SK-N-SH treated with all-trans-retinoic acid at 6 μM for 48 hours (cell line): ENCODE measurements around the gene NME7.

Experiments used
- ATAC-seq: fragments of 200-7000 bp; cut with Tn5 transposase; 3 replicates; pipeline ENCODE4 v1.9.1; 2020; ENCODE audit warnings: mild to moderate bottlenecking, moderate library complexity
- ARNTL ChIP-seq: fragments of 450-650 bp; formaldehyde crosslinking; IDR thresholded peaks from 2 replicates; pipeline ENCODE4 v1.5.0; 2020; ENCODE audit warnings: low read depth, mild to moderate bottlenecking, moderate library complexity, borderline replicate concordance
- BACH2 ChIP-seq: fragments of 250-450 bp; sonication (Bioruptor Pico); IDR thresholded peaks from 2 replicates; pipeline ENCODE4 v1.9.0; 2021; ENCODE audit warnings: mild to moderate bottlenecking, borderline replicate concordance
- CREB5 ChIP-seq: fragments of 250-450 bp; sonication (Bioruptor Pico); IDR thresholded peaks from 2 replicates; pipeline ENCODE4 v1.5.1; 2020; ENCODE audit warnings: low read depth, mild to moderate bottlenecking, moderate library complexity
- CSDC2 ChIP-seq: fragments of 250-450 bp; sonication (Bioruptor Pico); IDR thresholded peaks from 2 replicates; pipeline ENCODE4 v1.5.0; 2020; ENCODE audit warnings: mild to moderate bottlenecking, moderate library complexity
- CSRNP3 ChIP-seq: fragments of 250-450 bp; sonication (Bioruptor Pico); IDR thresholded peaks from 2 replicates; pipeline ENCODE4 v1.5.1; 2021; ENCODE audit warnings: mild to moderate bottlenecking, moderate library complexity
- ESRRG ChIP-seq: fragments of 250-450 bp; sonication (Bioruptor Pico); IDR thresholded peaks from 2 replicates; pipeline ENCODE4 v1.6.1; 2021; ENCODE audit warnings: mild to moderate bottlenecking
- GLIS3 ChIP-seq: fragments of 250-450 bp; sonication (Bioruptor Pico); IDR thresholded peaks from 2 replicates; pipeline ENCODE4 v1.5.0; 2020; ENCODE audit warnings: mild to moderate bottlenecking, moderate library complexity
- ISL1 ChIP-seq: fragments of 250-450 bp; sonication (Bioruptor Pico); IDR thresholded peaks from 2 replicates; pipeline ENCODE4 v2.1.2; 2022; ENCODE audit warnings: mild to moderate bottlenecking, moderate library complexity
- OSR1 ChIP-seq: fragments of 250-450 bp; sonication (Bioruptor Pico); IDR thresholded peaks from 2 replicates; pipeline ENCODE4 v1.8.0; 2022; ENCODE audit warnings: moderate library complexity, mild to moderate bottlenecking, inconsistent platforms
- PATZ1 ChIP-seq: fragments of 250-450 bp; sonication (Bioruptor Pico); IDR thresholded peaks from 2 replicates; pipeline ENCODE4 v1.8.0; 2020; ENCODE audit warnings: mild to moderate bottlenecking, moderate library complexity, borderline replicate concordance
- POU6F1 ChIP-seq: fragments of 250-450 bp; sonication (Bioruptor Pico); IDR thresholded peaks from 2 replicates; pipeline ENCODE4 v1.8.0; 2021; ENCODE audit warnings: low read depth, mild to moderate bottlenecking, moderate library complexity, borderline replicate concordance
- PPARA ChIP-seq: fragments of 250-450 bp; sonication (Bioruptor Pico); IDR thresholded peaks from 2 replicates; pipeline ENCODE4 v1.5.0; 2020; ENCODE audit warnings: mild to moderate bottlenecking, borderline replicate concordance
- RARB ChIP-seq: fragments of 250-450 bp; sonication (Bioruptor Pico); IDR thresholded peaks from 2 replicates; pipeline ENCODE4 v1.8.0; 2021; ENCODE audit warnings: mild to moderate bottlenecking, moderate library complexity
- SNAI2 ChIP-seq: fragments of 250-450 bp; sonication (Bioruptor Pico); IDR thresholded peaks from 2 replicates; pipeline ENCODE4 v1.5.0; 2020; ENCODE audit warnings: mild to moderate bottlenecking, moderate library complexity
- TCF4 ChIP-seq: fragments of 250-450 bp; sonication (Bioruptor Pico); IDR thresholded peaks from 2 replicates; pipeline ENCODE4 v1.8.0; 2021; ENCODE audit warnings: mild to moderate bottlenecking, moderate library complexity, borderline replicate concordance
- TOX ChIP-seq: fragments of 250-450 bp; sonication (Bioruptor Pico); IDR thresholded peaks from 2 replicates; pipeline ENCODE4 v1.8.0; 2021; ENCODE audit warnings: mild to moderate bottlenecking, moderate library complexity, borderline replicate concordance
- TSHZ2 ChIP-seq: fragments of 250-450 bp; sonication (Bioruptor Pico); IDR thresholded peaks from 2 replicates; pipeline ENCODE4 v1.5.0; 2020; ENCODE audit warnings: mild to moderate bottlenecking, moderate library complexity
- ZC3H10 ChIP-seq: fragments of 250-450 bp; sonication (Bioruptor Pico); IDR thresholded peaks from 2 replicates; pipeline ENCODE4 v1.5.1; 2021; ENCODE audit warnings: mild to moderate bottlenecking, moderate library complexity
- ZFP3 ChIP-seq: fragments of 250-450 bp; sonication (Bioruptor Pico); IDR thresholded peaks from 2 replicates; pipeline ENCODE4 v1.5.0; 2020; ENCODE audit warnings: mild to moderate bottlenecking, moderate library complexity
- ZFP30 ChIP-seq: fragments of 450-650 bp; formaldehyde crosslinking; IDR thresholded peaks from 2 replicates; pipeline ENCODE4 v1.5.0; 2022; ENCODE audit warnings: mild to moderate bottlenecking, moderate library complexity
- ZNF565 ChIP-seq: fragments of 450-650 bp; formaldehyde crosslinking; conservative IDR thresholded peaks from 2 replicates; pipeline ENCODE4 v1.5.0; 2020; ENCODE audit warnings: low read depth, mild to moderate bottlenecking, moderate library complexity
- ZNF70 ChIP-seq: fragments of 450-650 bp; formaldehyde crosslinking; IDR thresholded peaks from 2 replicates; pipeline ENCODE4 v1.5.0; 2020; ENCODE audit warnings: mild to moderate bottlenecking, moderate library complexity
- ZNF8 ChIP-seq: fragments of 450-650 bp; formaldehyde crosslinking; IDR thresholded peaks from 2 replicates; pipeline ENCODE4 v1.5.0; 2020; ENCODE audit warnings: mild to moderate bottlenecking, moderate library complexity

NME7 gene

GRCh38 chr1:169212088-169212487 lies 155.5 kb downstream of the NME7 start:
- no peak for ATAC-seq
- no peak for TF ChIP-seq OSR1 (CRISPR knock-in tag)
- no peak for TF ChIP-seq BACH2 (CRISPR knock-in tag)

GRCh38 chr1:169207797-169208520 lies 159.6 kb downstream of the NME7 start:
- ATAC-seq = peak; percentile 88
- no peak for TF ChIP-seq ZNF70 (CRISPR knock-in tag)
- peak; percentile 98 for TF ChIP-seq ISL1 (CRISPR knock-in tag)
- no peak for TF ChIP-seq ZNF565 (CRISPR knock-in tag)
- peak; percentile 64 for TF ChIP-seq TOX
- TF ChIP-seq ZFP30 (CRISPR knock-in tag) = no peak
- TF ChIP-seq RARB (CRISPR knock-in tag) = peak; percentile 83; the same call in 1 of the 2 replicates
- TF ChIP-seq PPARA = no peak
- TF ChIP-seq ESRRG = no peak
- no peak for TF ChIP-seq ARNTL (CRISPR knock-in tag)
- TF ChIP-seq TSHZ2 (CRISPR knock-in tag) = no peak; the same call in 1 of the 2 replicates
- no peak for TF ChIP-seq GLIS3
- no peak; the same call in 1 of the 2 replicates for TF ChIP-seq TCF4 (CRISPR knock-in tag)
- peak; percentile 84; the same call in 1 of the 2 replicates for TF ChIP-seq CREB5 (CRISPR knock-in tag)
- TF ChIP-seq ZC3H10 (CRISPR knock-in tag) = peak; percentile 42; the same call in 1 of the 2 replicates
- TF ChIP-seq BACH2 (CRISPR knock-in tag) = no peak
- TF ChIP-seq SNAI2 (CRISPR knock-in tag) = no peak
- no peak for TF ChIP-seq ZFP3 (CRISPR knock-in tag)
- peak; percentile 81; the same call in 1 of the 2 replicates for TF ChIP-seq PATZ1 (CRISPR knock-in tag)
- no peak for TF ChIP-seq CSRNP3 (CRISPR knock-in tag)
- TF ChIP-seq OSR1 (CRISPR knock-in tag) = no peak
- TF ChIP-seq CSDC2 (CRISPR knock-in tag) = no peak
- TF ChIP-seq POU6F1 (CRISPR knock-in tag) = peak; percentile 86; the same call in 1 of the 2 replicates
- peak; percentile 40; the same call in 1 of the 2 replicates for TF ChIP-seq ZNF8 (CRISPR knock-in tag)
